Endothelial cell (in vitro differentiated cells): ENCODE results near the gene DUOX1. TPM values are rescaled to one million over a fixed set of nuclear protein-coding genes. Genes with fewer than 3 reads are reported as not detected.

ENCODE experiments used
- DNase-seq: peaks from one replicate; pipeline ENCODE4 v3.0.0; 2021; ENCODE audit warnings: low spot score
- H3K27ac Mint-ChIP-seq: one replicate; pipeline ENCODE4 v1.8.0; 2021; ENCODE audit warnings: mixed read lengths, inconsistent platforms; ENCODE audit not compliant: unreplicated experiment
- H3K27me3 Mint-ChIP-seq: one replicate; pipeline ENCODE4 v1.8.0; 2021; ENCODE audit warnings: mild to moderate bottlenecking, moderate library complexity, mixed read lengths, inconsistent platforms; ENCODE audit not compliant: unreplicated experiment
- H3K36me3 Mint-ChIP-seq: one replicate; pipeline ENCODE4 v1.8.0; 2021; ENCODE audit warnings: mild to moderate bottlenecking, low read depth, mixed read lengths, inconsistent platforms; ENCODE audit not compliant: unreplicated experiment
- H3K4me1 Mint-ChIP-seq: one replicate; pipeline ENCODE4 v1.8.0; 2021; ENCODE audit warnings: mild to moderate bottlenecking, mixed read lengths, inconsistent platforms; ENCODE audit not compliant: unreplicated experiment
- H3K4me3 Mint-ChIP-seq: one replicate; pipeline ENCODE4 v1.8.0; 2021; ENCODE audit warnings: mild to moderate bottlenecking, mixed read lengths, inconsistent platforms; ENCODE audit not compliant: unreplicated experiment
- H3K9me3 Mint-ChIP-seq: one replicate; pipeline ENCODE4 v1.8.0; 2021; ENCODE audit warnings: mixed read lengths, inconsistent platforms; ENCODE audit not compliant: unreplicated experiment
- total RNA-seq: library from RNA; stranded (reverse); fragmentation: NEBNext Ultra II Directional; extraction: Animal tissue kit (Norgen Biotek cat#: 25700); gene quantifications from one replicate; pipeline ENCODE4 v1.2.1, GENCODE V29; 2021; ENCODE audit not compliant: unreplicated experiment
- TF ChIP-seq, protein P1 (sequence below): fragments of 200-600 bp; sonication (generic); IDR thresholded peaks from one replicate; pipeline ENCODE4 v1.5.0; 2021; ENCODE audit warnings: antibody characterized with exemption; ENCODE audit not compliant: unreplicated experiment

Gene DUOX1
- total RNA-seq, 1 donor from 2014 or later: not detected

DNA sequence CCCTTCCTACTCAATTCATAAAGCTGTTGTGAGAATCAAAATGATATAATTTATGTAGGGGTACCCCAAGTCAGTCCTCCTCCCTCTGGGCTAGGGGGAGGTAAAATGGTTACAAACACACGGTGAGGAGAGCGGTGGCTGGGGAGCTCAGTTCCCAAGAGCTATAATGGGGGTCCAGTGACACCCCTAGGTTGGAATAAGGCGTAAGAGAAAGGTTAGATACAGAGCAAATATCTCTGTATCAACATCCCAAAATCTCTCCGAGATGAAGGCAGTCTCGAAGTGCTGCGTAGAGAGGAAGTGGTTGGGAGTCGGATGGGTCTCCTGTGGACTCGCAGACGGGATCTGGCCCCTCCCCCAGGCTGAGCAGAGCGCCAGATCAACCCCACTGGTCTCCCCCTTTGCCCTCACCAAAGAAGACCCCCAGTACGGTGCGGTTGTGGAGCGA lies 17.6 kb upstream of the DUOX1 start:
- Mint-ChIP-seq H3K4me3 (peak overlapping the region; percentile 42), H3K36me3 (peaks cover 3% of the 10 kb centered on the region), H3K9me3 (no peaks in the 10 kb centered on the region), H3K27me3 (peaks cover 47% of the 10 kb centered on the region), H3K4me1 (peaks cover 17% of the 10 kb centered on the region), H3K27ac (no peak overlapping the region)
- TF ChIP-seq, protein P1, sequence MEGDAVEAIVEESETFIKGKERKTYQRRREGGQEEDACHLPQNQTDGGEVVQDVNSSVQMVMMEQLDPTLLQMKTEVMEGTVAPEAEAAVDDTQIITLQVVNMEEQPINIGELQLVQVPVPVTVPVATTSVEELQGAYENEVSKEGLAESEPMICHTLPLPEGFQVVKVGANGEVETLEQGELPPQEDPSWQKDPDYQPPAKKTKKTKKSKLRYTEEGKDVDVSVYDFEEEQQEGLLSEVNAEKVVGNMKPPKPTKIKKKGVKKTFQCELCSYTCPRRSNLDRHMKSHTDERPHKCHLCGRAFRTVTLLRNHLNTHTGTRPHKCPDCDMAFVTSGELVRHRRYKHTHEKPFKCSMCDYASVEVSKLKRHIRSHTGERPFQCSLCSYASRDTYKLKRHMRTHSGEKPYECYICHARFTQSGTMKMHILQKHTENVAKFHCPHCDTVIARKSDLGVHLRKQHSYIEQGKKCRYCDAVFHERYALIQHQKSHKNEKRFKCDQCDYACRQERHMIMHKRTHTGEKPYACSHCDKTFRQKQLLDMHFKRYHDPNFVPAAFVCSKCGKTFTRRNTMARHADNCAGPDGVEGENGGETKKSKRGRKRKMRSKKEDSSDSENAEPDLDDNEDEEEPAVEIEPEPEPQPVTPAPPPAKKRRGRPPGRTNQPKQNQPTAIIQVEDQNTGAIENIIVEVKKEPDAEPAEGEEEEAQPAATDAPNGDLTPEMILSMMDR: no peak
- no peak for DNase-seq

DNA sequence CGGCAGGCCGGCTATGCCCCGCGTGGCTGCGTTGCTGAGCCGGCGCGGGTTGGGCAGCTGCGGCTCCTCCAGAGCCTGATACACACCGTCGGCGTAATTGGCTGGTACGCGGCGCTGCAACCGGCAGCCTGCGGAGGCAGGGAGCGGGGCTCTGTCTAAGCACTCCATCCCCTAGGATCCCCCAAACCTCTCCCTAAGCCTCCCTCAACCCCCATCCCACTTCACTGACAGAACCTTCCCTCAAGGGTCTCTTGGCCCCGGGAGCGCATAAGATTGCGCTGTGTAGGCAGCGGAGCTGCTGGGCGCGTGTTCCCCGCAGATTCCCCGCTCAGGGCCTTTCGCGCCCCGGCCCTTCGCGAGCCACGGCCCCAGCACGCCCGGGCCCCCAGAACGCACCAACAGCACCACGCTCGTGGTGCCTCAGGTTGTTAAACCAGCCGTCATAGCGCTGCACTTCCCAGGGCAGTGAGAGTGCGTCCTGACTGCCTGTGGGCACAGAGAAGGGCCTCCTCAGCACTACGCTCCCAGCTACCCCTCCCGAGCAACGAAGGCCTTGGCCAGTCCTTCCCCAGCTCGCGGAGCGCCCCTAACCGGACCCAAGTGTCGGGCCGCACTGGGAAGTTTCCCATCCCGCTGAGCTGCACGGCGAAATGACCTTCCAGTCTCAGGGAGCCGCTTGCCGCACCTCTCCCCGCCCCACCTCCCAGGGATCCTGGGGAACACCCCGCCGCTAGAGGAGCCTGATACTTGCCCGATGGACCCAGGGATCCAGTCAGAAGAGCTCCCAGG lies 17.0 kb upstream of the DUOX1 start:
- Mint-ChIP-seq H3K36me3 (peaks cover 3% of the 10 kb centered on the region), H3K27me3 (peaks cover 51% of the 10 kb centered on the region), H3K4me3 (peak overlapping the region; percentile 42), H3K27ac (no peak overlapping the region), H3K4me1 (peaks cover 19% of the 10 kb centered on the region), H3K9me3 (no peaks in the 10 kb centered on the region)
- TF ChIP-seq, protein P1: no peak
- peak; percentile 27 for DNase-seq

DNA sequence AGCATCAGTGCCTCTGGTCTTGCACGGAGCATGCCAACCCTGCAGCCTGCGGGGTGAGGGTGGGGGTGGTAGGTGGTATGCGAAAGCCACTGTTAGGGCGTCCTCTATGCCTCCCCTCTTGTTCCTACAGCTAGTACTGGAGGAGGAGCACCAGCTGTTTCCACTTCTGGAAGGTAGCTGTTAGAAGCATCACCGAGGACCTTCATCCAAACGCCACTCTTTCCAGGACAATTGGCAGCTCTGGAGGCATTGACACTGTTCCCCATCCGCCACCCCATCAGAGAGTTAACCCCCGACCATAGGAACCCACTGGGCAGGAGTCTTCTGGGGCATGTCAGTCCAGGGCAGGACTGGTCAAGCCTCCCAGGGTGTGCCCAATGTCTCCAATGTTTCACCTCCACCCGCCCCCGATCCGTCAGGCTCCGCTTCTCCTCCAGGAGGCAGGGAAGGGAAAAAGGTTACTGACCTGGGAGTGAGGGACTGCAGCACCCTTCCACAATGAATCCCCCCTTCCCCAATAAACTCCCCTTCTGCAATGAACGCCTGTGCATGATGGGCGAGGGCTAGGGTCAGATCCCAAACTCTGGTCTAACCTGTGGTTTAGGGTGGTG lies 16.3 kb upstream of the DUOX1 start:
- no peak for DNase-seq
- Mint-ChIP-seq H3K4me3 (no peak overlapping the region), H3K36me3 (peaks cover 3% of the 10 kb centered on the region), H3K4me1 (peaks cover 22% of the 10 kb centered on the region), H3K9me3 (no peaks in the 10 kb centered on the region), H3K27ac (no peak overlapping the region), H3K27me3 (peaks cover 54% of the 10 kb centered on the region)
- TF ChIP-seq, protein P1: no peak

DNA sequence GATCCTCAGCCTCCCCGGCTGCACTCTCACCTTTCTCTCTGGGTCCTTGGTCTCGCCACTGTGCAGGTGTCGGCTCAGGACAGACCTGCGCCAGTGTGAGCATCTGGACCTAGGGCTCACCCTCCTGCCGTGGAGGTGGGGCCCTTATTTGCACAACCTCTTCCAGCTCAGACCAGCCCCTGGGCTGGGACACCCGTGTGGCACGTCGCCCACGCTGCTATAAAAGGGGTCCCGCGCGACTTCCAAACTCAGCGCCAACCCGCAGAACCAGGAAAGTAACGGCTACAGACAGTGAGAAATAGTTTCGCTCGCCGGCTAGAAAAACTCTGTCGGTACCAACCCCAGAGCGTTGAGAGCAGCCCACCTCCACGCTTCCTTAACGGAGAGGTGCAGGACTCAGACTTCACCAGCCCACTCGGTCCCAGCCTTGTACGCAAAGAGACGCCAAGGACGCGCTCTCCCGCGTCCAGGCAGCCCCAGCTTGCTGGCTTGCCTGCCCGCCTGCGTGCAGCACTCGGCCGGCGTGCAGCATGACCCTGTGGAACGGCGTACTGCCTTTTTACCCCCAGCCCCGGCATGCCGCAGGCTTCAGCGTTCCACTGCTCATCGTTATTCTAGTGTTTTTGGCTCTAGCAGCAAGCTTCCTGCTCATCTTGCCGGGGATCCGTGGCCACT lies 15.6 kb upstream of the DUOX1 start, which contains the start of the genes DUOX2 and DUOXA2:
Gene DUOX2 (minus strand): TSS at position 97 of the 675 bp plus-strand sequence. CDS start 761 bp downstream, outside the sequence.
Gene DUOXA2 (plus strand): TSS at position 251 of the 675 bp plus-strand sequence. CDS start 280 bp downstream, at position 531.
- peaks cover 3% of the 10 kb centered on the region for H3K36me3 Mint-ChIP-seq
- H3K4me1 Mint-ChIP-seq: peaks cover 24% of the 10 kb centered on the region
- no peak within 1 kb of the TSS for H3K4me3 Mint-ChIP-seq
- H3K27me3 Mint-ChIP-seq: peaks cover 55% of the 10 kb centered on the region
- H3K27ac Mint-ChIP-seq: no peak within 1 kb of the TSS
- TF ChIP-seq, protein P1: no peak
- no peak for DNase-seq
- no peaks in the 10 kb centered on the region for H3K9me3 Mint-ChIP-seq
